ENCODE results near the gene UROD. TPM values are rescaled to one million over a fixed set of nuclear protein-coding genes. Genes with fewer than 3 reads are reported as not detected.
"Not testable (repeated sequence)": the region's sequence is repeated elsewhere in the genome, so short reads cannot be mapped to it uniquely, and the experiment has no call there.

UROD gene
- total RNA-seq, 2 experiments from 2014 or later: 123 to 134 TPM

- intact Hi-C loops (cut with DNase I, micrococcal nuclease): no loop called here
- no peaks in the 10 kb centered on the region for H3K27me3 Mint-ChIP-seq
- H3K27ac Mint-ChIP-seq: no peak overlapping the region
- ATAC-seq (no peak), DNase-seq (no peak)
- no peaks in the 10 kb centered on the region for H3K4me1 Mint-ChIP-seq
- ChIA-PET CTCF (interaction anchor here (1.7 to 2.0 kb wide), 2 partner anchors 24 to 257 kb away, joined by 4 to 5 read pairs; no protein-coding TSS in a partner anchor), POLR2A (interaction anchor here (1.1 kb wide), 1 partner anchor 32 kb away, joined by 3 read pairs; the partner anchor contains the start of gene HECTD3)
- H3K4me3 Mint-ChIP-seq: no peak overlapping the region
- H3K36me3 Mint-ChIP-seq (ENCODE audit: low read depth): no peaks in the 10 kb centered on the region
- H3K9me3 Mint-ChIP-seq (ENCODE audit: low read depth): no peaks in the 10 kb centered on the region
These were observed 31.0 kb downstream of the UROD start for GRCh38 chr1:45043094-45043493.

- POLR2A ChIA-PET: no interaction called here
These were observed 32.9 kb downstream of the UROD start for GRCh38 chr1:45044916-45045315.

GRCh38 chr1:45047032-45047431, 35.0 kb downstream of the UROD start:
- intact Hi-C loops (cut with DNase I, micrococcal nuclease): loop anchor here in 1 of 2 experiments (5.0 kb wide), 1 partner anchor 880 kb away; no protein-coding TSS in a partner anchor
- CTCF ChIA-PET: no interaction called here
- ATAC-seq: peak; percentile 57
- DNase-seq: no peak
- POLR2A ChIA-PET: no interaction called here
- Mint-ChIP-seq H3K36me3 (ENCODE audit: low read depth) (no peaks in the 10 kb centered on the region), H3K4me3 (no peak overlapping the region), H3K9me3 (ENCODE audit: low read depth) (no peaks in the 10 kb centered on the region), H3K27me3 (no peaks in the 10 kb centered on the region), H3K27ac (no peak overlapping the region), H3K4me1 (peaks cover 14% of the 10 kb centered on the region)

More at GRCh38 chr1:45044916-45045315, 32.9 kb downstream of the UROD start:
- Mint-ChIP-seq H3K9me3 (ENCODE audit: low read depth) (no peaks in the 10 kb centered on the region), H3K27ac (no peak overlapping the region), H3K4me3 (no peak overlapping the region), H3K36me3 (ENCODE audit: low read depth) (no peaks in the 10 kb centered on the region), H3K4me1 (no peaks in the 10 kb centered on the region), H3K27me3 (no peaks in the 10 kb centered on the region)
- CTCF ChIA-PET: interaction anchor here (2.0 kb wide), 1 partner anchor 255 kb away, joined by 5 read pairs; no protein-coding TSS in a partner anchor
- DNase-seq (no peak), ATAC-seq (no peak)
- intact Hi-C loops (cut with DNase I, micrococcal nuclease): loop anchor here in 1 of 2 experiments (5.0 kb wide), 1 partner anchor 882 kb away; no protein-coding TSS in a partner anchor

- peaks cover 14% of the 10 kb centered on the region for H3K4me1 Mint-ChIP-seq
- intact Hi-C loops (cut with DNase I, micrococcal nuclease): no loop called here
- CTCF ChIA-PET: interaction anchor here (0.7 to 1.3 kb wide), 5 partner anchors 33 to 1756 kb away, joined by 3 to 8 read pairs (median 5); partner anchors contain the start of gene EIF2B3
- POLR2A ChIA-PET: no interaction called here
- H3K9me3 Mint-ChIP-seq (ENCODE audit: low read depth): no peaks in the 10 kb centered on the region
- no peaks in the 10 kb centered on the region for H3K36me3 Mint-ChIP-seq (ENCODE audit: low read depth)
- ATAC-seq (peak; percentile 85), DNase-seq (no peak)
- H3K27ac Mint-ChIP-seq: no peak overlapping the region
- no peak overlapping the region for H3K4me3 Mint-ChIP-seq
- H3K27me3 Mint-ChIP-seq: no peaks in the 10 kb centered on the region
These were observed 39.1 kb downstream of the UROD start for GRCh38 chr1:45051005-45051772.

- Mint-ChIP-seq H3K27me3 (no peaks in the 10 kb centered on the region), H3K27ac (no peak overlapping the region), H3K36me3 (ENCODE audit: low read depth) (no peaks in the 10 kb centered on the region), H3K4me3 (no peak overlapping the region), H3K9me3 (ENCODE audit: low read depth) (no peaks in the 10 kb centered on the region), H3K4me1 (no peaks in the 10 kb centered on the region)
- no peak for ATAC-seq
- intact Hi-C loops (cut with DNase I, micrococcal nuclease): no loop called here
- DNase-seq: no peak
- ChIA-PET CTCF (no interaction called here), POLR2A (no interaction called here)
These were observed 45.5 kb downstream of the UROD start for GRCh38 chr1:45057542-45057941.

- intact Hi-C loops (cut with DNase I, micrococcal nuclease): no loop called here
- no peak for DNase-seq
- ChIA-PET POLR2A (no interaction called here), CTCF (interaction anchor here (0.6 kb wide), 1 partner anchor 241 kb away, joined by 4 read pairs; no protein-coding TSS in a partner anchor)
- Mint-ChIP-seq H3K27me3 (no peaks in the 10 kb centered on the region), H3K36me3 (ENCODE audit: low read depth) (no peaks in the 10 kb centered on the region), H3K4me3 (no peak overlapping the region), H3K4me1 (no peaks in the 10 kb centered on the region), H3K9me3 (ENCODE audit: low read depth) (no peaks in the 10 kb centered on the region), H3K27ac (no peak overlapping the region)
- ATAC-seq: no peak
These were observed 47.8 kb downstream of the UROD start for GRCh38 chr1:45059829-45060228.

- H3K27ac Mint-ChIP-seq; H3K36me3 Mint-ChIP-seq (ENCODE audit: low read depth); CTCF ChIA-PET; H3K4me3 Mint-ChIP-seq; H3K4me1 Mint-ChIP-seq; H3K27me3 Mint-ChIP-seq; DNase-seq; POLR2A ChIA-PET; intact Hi-C loops (cut with DNase I, micrococcal nuclease); ATAC-seq; H3K9me3 Mint-ChIP-seq (ENCODE audit: low read depth): not testable (repeated sequence)
These were observed 50.4 kb downstream of the UROD start for GRCh38 chr1:45062463-45062862.

GRCh38 chr1:45065083-45065482, 53.0 kb downstream of the UROD start:
- Mint-ChIP-seq H3K4me1 (no peaks in the 10 kb centered on the region), H3K36me3 (ENCODE audit: low read depth) (no peaks in the 10 kb centered on the region), H3K27me3 (no peaks in the 10 kb centered on the region), H3K4me3 (no peak overlapping the region), H3K9me3 (ENCODE audit: low read depth) (no peaks in the 10 kb centered on the region), H3K27ac (no peak overlapping the region)
- ATAC-seq (no peak), DNase-seq (no peak)
- ChIA-PET POLR2A (no interaction called here), CTCF (no interaction called here)
- intact Hi-C loops (cut with DNase I, micrococcal nuclease): no loop called here

Other genes with a start within 250 kb of the UROD start
- gene RPS8, start 236.7 kb upstream of the UROD start, total RNA-seq: 1,000 to 10,000 TPM; 3,005 to 3,275 TPM
- gene BEST4, start 224.1 kb upstream of the UROD start, total RNA-seq: under 1 TPM; 0.69 to 0.71 TPM
- 10 to 100 TPM; 52.1 to 52.7 TPM for gene PLK3, start 211.9 kb upstream of the UROD start, total RNA-seq
- under 1 TPM in 1 of 2 experiments, not detected in 1; 0.32 TPM for gene DYNLT4, start 204.9 kb upstream of the UROD start, total RNA-seq
- gene BTBD19, start 203.7 kb upstream of the UROD start, total RNA-seq: 10 to 100 TPM; 16.7 to 17.2 TPM
- gene PTCH2, start 169.0 kb upstream of the UROD start, total RNA-seq: under 1 TPM; 0.37 to 0.69 TPM
- 10 to 100 TPM; 37.3 to 41.8 TPM for gene EIF2B3, start 25.7 kb upstream of the UROD start, total RNA-seq
- gene HECTD3, start 930 bp upstream of the UROD start, total RNA-seq: 10 to 100 TPM; 18.9 to 22.3 TPM
- under 1 TPM; 0.63 to 0.69 TPM for gene ZSWIM5, start 194.4 kb downstream of the UROD start, total RNA-seq

All from activated CD4-positive, alpha-beta T cell treated with anti-CD3 and anti-CD28 coated beads for 36 hours (primary cell).